ENCODE measurements around the gene PRXL2B.
"Not testable (repeated sequence)": the region's sequence is repeated elsewhere in the genome, so short reads cannot be mapped to it uniquely, and the experiment has no call there.

The PRXL2B gene

DNA sequence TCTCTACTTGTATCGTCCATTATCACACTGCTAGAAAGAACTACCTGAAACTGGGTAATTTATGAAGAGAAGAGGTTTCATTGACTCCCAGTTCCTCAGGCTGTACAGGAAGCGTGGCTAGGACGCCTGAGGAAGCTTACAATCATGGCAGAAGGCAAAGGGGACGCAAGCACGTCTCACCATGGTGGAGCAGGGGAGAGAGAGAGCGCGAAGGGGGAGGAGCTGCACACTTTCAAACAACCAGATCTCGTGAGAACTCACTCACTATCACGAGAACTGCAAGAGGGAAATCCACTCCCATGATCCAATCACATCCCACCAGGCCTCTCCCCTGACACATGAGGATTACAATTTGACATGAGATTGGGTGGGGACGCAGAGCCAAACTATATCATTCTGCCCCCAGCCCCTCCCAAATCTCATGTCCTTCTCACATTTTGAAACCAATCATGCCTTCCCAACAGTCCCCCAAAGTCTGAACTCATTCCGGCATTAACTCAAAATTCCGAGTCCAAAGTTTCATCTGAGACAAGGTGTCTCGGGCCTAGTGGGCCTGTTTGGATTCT is 38.2 kb downstream of the PRXL2B start:
- no peak for DNase-seq

DNA sequence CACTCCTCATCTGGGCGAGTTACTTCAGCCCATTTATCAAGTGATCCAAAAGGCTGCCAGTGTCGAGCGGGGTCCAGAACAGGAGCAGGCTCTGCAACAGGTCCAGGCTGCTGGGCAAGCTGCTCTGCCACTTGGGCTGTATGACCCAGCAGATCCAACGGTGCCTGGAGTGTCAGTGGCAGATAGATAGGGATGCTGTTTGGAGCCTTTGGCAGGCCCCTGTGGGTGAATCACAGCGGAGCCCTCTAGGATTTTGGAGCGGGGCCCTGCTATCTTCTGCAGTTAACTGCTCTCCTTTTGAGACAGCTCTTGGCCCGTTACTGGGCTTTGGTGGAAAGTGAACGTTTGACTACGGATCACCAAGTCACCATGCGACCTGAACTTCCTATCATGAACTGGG is 38.7 kb downstream of the PRXL2B start:
- DNase-seq = no peak

DNA sequence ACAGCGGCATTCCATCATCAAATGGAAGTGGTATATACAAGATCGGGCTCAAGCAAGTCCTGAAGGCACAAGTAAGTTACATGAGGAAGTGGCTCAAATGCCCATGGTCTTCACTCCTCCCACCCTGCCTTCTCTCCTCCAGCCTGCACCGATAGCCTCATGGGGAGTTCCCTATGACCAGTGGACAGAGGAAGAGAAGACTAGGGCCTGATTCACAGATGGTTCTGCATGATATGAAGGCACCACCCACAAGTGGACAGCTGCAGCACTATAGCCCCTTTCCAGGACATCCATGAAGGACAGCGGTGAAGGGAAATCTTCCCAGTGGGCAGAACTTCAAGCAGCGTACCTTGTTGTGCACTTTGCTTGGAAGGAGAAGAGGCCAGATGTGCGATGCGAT is 39.2 kb downstream of the PRXL2B start:
- not testable (repeated sequence) for DNase-seq

DNA sequence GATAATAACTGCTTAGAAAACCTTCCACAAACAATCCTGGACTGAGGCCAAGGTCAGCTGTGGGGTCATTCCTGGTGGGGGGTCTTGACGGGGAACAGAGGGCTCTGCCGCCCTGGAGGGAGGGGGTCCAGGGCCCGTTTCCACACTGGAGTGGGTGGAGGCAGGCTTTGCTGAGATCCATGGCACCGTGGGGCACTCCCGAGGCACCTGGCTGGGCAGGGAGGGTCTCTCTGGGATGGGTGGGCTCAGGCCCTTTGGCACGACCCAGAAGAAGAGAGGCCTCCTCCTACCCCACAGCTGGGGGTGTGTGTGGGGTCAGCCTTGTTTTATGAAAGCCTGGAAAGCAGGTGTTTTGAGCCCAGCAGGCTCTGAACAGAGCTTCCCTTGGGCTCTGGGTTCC is 41.2 kb downstream of the PRXL2B start:
- no peak for DNase-seq

DNA sequence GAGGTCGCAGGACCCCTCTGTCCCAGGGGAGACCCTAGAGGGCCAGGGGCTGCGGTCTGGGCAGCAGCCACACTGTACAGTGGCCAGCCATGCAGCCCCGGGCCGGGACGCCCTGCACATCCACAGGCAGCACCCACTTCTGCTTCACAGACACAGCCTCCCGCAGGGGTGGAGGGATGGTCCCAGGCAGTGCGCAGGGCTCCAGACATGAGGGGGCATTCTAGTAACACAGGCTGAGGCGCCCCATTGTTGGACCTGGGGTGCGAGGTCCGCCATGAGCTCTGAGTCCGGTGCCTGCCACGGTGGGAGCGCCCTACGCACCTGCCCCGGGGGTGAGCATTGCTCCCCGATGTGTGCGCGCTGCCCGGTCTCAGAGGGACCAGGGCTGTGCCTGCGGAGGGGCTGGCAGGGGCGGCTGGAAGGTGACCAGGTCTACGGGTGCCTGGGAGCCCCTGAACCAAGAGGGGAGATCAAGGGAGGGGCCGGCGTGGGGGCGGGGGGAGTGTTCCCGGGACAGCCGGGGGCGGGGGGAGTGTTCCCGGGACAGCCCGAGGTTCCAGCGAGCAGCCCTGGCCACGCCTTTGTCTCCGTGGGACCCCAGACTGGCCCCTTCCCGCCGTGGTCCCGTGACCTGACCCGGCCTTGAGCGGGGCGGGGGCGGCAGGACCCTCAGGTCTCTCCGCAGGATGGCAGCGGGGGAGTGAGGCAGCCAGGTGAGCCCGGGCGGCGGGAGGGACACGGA is 41.8 kb downstream of the PRXL2B start:
- no peak for DNase-seq

DNA sequence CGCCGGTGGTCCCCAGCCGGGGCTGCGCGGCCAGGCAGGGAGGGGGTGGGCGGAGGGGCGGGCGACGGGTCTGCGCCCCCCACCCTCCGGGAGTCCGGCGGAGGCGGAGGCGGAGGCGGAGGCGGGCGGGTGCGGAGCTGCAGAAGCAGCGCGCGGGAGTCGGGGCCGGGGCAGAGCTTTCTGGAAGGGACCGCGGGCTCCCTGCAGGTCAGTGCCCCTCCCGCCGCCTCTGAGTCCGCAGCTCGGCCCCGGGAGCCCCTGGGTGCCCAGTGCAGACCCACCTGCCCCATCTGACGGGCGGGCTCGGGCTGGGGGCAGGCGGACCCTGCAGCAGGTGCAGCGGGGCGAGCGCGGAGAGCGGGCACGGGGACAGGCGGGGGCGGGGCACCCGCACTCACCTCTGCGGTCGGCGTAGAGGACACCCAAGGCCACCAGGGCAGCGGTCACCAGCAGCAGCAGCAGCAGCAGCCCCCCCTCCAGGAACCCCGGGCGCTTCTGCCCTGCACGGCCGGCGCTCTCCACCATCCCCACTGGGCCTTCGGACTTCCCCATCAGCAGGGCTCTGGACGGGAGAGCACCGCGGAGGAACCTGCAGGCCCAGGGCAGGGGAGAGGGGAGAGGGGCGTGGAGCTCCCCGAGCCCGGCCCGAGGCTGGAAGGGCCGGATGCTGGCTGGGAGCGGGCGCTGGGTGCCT is 42.5 kb downstream of the PRXL2B start:
- DNase-seq = no peak

DNA sequence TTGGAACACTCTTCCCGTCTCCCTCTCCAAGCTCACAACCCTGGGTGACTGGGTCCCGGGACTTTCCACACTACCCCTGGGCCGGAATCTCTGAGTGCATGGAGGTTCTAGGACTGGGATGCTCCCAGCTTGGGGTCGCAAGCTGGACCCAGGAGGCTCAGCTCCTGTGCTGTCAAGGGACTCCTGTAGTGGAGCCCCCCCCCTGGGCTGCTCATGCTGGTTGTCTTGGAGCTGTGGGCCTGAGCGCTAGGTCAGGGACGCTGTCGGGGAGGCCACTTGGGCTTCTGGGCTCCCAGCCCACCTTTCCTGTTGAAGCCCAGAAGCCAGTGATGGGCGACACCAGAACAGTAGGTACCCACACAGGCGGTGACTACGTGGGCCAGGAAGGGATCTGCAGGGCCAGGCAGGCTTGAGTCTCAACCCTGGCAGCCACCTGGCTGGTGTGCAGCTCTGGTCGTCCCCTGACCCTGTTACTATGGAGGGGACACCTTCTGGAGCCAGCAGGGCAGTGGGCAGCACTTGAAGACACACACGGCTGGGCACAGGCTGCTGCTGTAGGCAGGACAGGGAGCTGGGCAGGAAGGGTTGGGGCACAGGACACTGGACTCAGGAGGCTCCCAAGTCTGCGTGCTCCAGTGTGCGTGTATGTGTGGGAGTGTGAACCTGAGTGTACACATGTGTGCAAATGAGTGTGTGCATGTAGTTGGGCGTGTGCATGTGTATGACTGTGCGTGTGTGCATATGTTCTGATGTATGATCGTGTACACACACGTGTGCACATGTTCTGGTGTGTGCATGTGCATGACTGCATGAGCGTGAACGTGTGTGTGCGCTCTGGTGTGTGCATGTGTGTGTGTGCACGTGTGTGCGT is 43.3 kb downstream of the PRXL2B start:
- no peak for DNase-seq

DNA sequence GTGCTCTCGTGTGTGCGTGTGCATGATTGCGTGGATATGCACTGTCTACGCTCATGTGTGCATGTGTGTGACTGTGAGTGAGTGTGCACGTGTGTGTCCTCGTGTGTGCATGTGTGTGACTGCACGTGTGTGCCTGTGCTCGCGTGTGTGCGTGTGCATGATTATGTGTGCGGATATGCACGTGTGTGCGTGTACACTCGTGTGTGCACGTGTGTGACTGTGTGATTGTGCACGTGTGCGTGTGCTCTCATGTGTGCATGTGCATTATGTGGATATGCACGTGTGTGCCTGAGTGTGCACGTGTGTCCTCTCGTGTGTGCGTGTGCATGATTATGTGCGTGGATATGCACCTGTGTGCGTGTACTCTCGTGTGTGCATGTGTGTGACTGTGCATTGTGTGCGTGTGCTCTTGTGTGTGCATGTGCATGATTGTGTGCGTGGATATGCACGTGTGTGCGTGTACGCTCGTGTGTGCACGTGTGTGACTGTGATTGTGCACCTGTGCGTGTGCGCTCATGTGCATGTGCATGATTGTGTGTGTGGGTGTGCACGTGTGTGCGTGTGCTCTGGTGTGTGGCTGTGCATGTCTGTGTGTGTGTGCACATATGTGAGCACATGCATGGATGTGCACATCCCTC is 44.0 kb downstream of the PRXL2B start:
- no peak for DNase-seq

DNA sequence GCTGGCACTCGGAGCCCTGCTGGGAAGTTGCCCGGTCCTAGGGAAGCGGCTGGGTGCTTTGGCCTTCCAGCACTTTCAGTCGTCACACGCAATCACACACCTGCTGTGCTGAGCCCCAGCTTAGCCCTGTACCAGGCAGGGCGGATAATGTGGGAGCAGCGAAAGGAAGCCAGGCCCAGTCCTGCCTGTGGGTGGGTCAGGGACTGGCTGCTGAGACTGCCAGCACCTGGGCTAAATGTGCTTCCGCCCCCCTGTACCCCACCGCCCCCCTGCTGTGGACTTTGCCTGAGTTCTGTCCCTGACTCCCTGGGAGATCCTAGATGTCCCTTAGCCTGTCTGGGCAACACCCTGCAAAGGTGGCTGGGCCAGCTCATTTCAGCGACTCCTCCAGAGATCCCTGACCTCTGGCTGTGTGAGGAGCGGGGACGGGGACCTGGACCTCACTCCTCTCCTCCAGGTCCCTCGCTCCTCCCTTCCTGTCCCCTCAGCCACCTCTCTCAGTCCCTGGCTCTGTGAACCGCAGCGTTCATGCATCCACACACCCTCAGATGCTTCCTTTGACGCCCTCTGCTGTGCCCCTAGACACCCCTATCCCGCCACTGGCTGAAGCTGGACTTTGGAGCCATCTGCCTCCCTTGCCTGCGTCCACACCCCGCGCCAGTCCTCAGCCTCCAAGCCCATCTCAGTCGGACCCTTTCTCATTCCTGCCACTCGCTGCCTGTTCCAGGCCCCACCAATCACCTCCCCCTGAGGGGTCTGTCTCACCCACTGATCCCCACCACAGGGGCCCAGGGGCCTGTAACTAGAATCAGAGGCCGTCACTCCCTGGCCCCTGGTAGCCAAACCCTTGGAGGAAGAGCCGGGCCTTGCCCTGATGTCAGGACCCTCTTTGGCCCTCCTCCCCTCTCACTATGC is 44.8 kb downstream of the PRXL2B start:
- no peak for DNase-seq

DNA sequence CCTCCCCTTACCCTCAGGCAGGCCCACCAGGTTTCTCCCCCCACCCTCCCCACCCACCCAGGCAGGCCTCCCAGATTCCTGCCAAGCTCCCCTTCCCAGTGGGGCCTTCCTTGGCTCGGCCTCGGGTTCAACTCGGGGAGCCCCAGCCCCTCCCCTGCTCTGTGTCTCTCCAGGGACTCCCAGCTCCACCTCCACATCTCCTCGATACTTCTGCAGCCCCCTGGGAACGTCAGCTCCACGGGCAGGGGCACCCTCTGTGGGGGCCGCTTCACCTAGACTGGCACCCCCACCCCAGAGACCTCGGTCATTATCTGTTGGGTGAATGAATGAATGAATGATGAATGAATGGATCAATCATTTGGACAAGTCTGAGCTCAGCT is 45.5 kb downstream of the PRXL2B start:
- DNase-seq = no peak

DNA sequence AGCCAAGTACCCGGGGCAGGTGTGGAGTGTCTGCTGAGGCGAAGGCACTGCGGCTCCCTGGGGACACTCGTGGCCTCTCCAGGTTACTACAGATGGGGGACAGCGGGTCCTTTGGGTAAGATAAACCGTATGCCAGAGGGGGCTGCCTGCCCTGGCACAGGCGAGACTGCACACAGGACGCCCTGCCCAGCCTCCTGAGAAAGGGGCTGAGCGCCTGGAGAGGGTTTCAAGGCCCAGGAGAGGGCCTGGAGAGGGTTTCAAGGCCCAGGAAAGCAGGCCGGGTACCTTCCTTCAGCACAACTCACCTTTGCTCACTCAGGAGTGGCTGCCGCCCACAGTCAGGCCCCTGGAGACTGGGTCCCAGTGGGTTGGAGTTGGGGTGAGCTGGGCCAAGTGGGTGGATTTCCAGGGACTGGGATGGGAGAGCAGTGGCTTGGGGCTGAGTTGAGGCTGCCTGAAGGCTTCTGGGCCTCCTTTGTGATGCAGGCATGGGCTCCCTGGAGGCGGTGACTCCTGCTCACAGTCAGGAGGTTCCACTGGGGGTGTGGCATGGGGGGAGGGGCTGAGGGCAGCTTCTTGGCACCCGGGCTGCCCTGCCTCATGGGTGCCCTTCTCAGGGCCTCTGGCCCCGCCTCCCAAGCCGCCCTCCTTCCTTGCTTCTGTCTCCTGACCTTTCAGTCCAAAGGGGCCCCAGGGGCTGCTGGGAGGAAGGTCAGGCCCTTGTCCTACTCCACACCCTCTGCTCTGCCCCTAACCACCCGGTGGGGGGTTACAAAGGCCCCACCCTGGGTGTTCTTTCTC is 46.2 kb downstream of the PRXL2B start, which contains the start of gene MMEL1:
TSS of gene MMEL1 (minus strand) at position 456 of the 801 bp plus-strand sequence. CDS start 3,532 bp downstream, outside the sequence.
- DNase-seq = no peak

DNA sequence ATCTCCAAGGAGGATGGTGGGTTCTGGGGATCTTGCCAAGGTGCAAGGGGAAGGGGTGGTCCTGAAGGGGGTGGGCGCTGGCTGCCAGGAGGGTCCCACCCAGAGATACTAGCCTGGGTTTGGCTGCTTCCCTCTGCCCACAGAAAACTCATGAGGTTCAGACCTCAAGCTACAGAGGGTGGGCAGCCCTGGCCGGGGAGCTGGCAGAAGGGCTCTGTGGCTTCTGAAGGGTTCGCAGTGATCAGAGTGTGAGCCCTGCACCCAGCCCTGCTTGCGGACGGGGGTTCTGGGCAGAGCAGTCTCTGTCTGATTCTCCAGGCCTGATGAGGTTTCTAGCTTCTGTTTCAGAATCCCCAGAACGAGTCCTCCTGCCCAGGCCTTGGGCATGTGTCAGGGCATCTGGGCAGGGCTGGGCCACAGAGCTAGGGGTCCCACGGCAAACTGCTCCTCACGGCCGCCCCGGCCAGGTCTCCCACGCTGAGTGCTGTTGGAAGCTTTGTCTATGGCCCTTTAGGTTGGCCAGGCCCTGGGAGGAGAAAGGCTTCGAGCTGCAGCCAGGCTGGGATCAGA is 46.9 kb downstream of the PRXL2B start:
- DNase-seq = no peak

DNA sequence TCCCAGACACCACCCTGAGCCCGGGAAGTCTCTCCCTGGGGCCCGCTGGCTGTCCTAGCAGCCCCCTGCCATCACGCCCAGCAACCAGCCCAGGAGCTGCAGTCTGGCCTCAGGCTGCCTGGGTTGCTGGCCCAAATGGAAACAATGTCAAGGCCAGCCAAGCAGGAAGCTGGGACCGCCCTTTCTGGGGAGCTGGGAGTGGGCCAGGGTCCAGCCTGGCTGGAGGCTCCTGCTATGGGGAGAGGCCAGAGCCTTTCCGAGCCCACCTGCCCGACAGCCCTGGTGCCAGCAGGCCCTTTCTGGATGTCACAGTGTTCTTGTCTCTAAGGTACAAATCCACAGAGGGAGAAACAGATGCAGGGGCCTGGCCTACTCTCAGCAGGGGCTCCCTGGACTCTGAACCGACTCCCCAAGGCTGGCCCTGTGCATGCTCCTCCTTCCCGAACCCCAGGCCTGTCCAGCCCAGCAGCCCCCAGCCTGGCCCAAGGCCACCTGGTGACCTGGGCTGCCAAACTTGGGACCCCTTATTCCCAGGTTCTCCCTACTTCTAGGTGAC is 47.4 kb downstream of the PRXL2B start:
- DNase-seq = no peak

DNA sequence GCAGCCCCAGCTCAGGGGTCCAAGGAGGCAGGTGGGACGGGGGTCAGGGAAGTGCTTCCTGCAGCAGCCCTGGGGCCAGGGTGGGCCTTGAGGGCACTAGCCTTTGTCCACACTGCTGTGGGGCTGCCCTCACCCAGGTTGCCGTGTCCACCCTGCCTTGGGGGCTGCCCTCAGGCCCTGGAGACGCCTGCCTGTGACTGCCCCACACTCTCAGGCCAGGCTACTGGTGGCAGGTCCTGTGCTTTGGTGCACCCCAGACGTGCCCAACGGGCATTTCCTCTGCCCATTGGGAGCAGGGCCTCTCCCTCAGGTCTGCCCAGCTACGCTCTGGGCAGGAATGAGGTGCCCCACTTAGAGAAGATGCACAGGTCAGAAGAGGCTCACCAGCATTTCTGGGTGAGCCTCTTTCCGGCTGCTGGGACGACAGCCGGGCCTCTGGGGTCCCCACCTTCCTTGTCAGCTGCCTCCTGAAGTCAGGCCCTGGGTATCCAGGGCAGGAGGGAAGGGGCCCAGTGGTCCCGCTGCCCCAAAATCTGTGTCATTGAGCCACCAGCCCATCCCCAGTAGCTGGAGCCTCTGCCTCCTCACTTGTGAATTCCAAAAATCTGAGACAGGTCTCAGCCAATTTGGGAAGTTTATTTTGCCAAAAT is 48.9 kb downstream of the PRXL2B start:
- no peak for DNase-seq

DNA sequence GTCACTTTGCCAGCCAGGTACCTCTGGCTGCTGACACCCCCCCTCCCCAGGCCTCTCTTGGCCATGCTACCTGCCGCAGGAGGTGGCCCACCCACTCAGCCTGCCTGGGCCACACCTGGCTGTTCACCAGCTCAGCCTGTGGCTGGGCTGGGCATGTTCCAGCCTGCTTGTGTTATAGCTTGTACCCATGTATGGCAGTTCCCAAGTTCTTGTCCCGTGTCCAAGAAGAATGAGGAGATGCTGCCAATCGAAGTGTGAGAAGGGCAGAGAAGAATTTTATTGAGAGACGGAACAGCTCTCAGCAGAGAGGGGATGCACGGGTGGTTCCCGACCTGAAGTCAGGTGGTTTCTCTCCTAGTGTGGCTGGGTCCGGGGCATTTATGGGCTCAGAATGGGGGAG is 50.2 kb downstream of the PRXL2B start:
- no peak for DNase-seq

DNA sequence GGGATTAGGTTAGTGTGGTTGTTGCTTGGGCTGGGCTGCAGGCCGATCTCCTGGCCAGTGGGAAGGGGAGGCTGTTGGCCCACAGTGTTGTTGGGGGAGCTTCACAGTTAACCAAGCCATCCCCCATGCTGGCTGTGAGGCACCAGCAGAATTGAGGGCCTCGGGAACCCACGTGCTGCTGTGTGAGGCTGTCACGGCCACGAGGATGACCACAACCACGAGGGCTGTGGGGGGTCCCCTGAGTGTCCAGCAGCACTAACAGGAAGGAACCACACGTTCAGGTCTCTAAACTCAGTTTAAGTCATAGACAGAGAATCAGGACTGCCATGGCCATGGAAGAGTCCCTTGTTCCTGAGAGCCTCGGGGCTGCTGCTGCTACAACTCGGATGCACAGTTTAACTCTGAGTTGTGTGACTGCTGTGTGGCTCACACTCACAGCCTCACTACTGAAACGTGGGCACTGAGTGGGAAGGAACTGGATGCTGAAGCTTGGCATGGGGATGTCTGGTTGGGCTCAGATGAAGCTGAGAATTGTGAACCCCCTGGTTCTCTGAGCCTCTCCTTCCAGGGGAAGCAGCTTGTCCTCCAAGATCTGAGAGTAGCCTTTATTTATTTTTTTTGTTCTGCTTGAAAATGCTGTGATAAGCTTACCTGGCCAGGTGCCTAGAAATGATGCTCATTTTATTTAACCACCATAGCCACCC is 51.0 kb downstream of the PRXL2B start:
- no peak for DNase-seq

DNA sequence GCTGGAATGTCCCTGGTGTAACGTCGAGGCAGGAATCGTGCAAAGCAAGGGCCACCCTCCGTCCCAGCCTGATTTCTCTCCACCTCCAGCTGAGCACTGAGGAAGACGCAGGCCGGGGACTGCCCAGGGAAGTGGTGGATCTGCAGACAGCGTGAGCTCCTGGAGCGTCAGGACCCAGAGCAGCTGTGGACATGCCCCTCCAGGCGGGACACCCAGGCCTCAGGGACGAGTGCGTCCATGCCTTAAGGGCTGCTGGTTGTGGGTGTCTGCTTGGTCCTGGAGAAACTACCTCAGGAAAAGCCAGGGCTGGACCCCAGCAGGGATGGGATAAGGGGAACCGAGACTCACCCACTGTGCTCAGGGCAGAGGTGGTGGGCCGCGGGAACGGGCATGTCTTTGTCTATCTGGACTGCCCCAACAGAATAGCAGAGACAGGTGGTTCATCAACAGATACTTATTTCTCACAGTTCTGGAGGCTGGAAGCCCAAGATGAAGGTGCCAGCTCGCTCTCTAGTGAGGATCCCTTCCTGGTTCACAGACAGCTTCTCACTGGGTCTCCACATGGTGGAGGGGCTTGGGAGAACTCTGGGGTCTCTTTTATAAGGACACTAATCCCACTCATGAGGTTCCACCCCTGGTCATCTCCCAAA is 52.0 kb downstream of the PRXL2B start:
- no peak for DNase-seq

DNA sequence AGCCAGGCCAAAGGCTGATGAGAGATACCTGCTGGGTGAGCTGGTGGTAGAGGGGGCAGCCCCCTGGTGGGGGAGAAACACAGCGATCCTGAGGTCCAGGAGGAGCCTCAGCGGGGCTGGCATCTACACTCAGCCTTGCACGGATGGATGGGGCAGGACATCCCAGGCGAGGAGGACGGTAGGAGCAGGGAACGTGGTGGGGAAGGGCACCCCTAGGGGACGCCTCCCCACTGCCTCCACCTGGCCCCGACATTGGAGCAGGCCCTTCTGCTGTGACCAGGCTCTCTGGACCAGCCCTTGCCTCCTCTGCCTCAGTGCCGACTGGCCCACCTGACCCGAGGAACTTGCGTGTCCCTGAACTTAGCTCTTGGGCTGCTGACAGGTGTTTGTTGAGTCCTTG is 52.6 kb downstream of the PRXL2B start:
- no peak for DNase-seq

Data from NCI-H1436 treated with DMSO at 0.1 percent for 48 hours (cell line).